ENCODE data around the gene HGS.

HGS gene

GRCh38 chr17:81691196-81691595 lies 7.4 kb downstream of the HGS start:
- ChIA-PET CTCF (no interaction called here), POLR2A (interaction anchor here (3.2 kb wide), 1 partner anchor 11 kb away, joined by 22 read pairs; the partner anchor contains the start of gene MRPL12)
- no peak for DNase-seq (ENCODE audit: extremely low spot score)
- TF ChIP-seq L3MBTL2 (conservative IDR thresholded peaks at IDR 0.05) (no peak), ELF4 (IDR thresholded peaks at IDR 0.05) (no peak), CTBP1 (IDR thresholded peaks at IDR 0.05; ENCODE audit: borderline replicate concordance) (no peak), LEF1 (IDR thresholded peaks at IDR 0.05; ENCODE audit: borderline replicate concordance) (no peak), ARNT (IDR thresholded peaks at IDR 0.05) (no peak), SP1 (IDR thresholded peaks at IDR 0.05) (no peak), HDGF (IDR thresholded peaks at IDR 0.05; ENCODE audit: borderline replicate concordance) (no peak), NFRKB (IDR thresholded peaks at IDR 0.05) (no peak)

GRCh38 chr17:81691608-81692007 lies 7.8 kb downstream of the HGS start:
- DNase-seq (ENCODE audit: extremely low spot score) = no peak
- POLR2A ChIA-PET = interaction anchor here (3.2 kb wide), 1 partner anchor 11 kb away, joined by 22 read pairs; the partner anchor contains the start of gene MRPL12
- CTCF ChIA-PET = no interaction called here
- TF ChIP-seq LEF1 (IDR thresholded peaks at IDR 0.05; ENCODE audit: borderline replicate concordance) (no peak), CTBP1 (IDR thresholded peaks at IDR 0.05; ENCODE audit: borderline replicate concordance) (no peak), SUZ12 (IDR thresholded peaks at IDR 0.05) (no peak), ZNF384 (IDR thresholded peaks at IDR 0.05) (no peak), ARNT (IDR thresholded peaks at IDR 0.05) (no peak), L3MBTL2 (conservative IDR thresholded peaks at IDR 0.05) (no peak), FOXK2 (IDR thresholded peaks at IDR 0.05) (no peak), ELF4 (IDR thresholded peaks at IDR 0.05) (no peak), SP1 (IDR thresholded peaks at IDR 0.05) (no peak), NFRKB (IDR thresholded peaks at IDR 0.05) (no peak), TARDBP (IDR thresholded peaks at IDR 0.05) (no peak), FOXM1 (IDR thresholded peaks at IDR 0.05; ENCODE audit: borderline replicate concordance) (no peak), HDGF (IDR thresholded peaks at IDR 0.05; ENCODE audit: borderline replicate concordance) (no peak), PKNOX1 (IDR thresholded peaks at IDR 0.05) (no peak), BHLHE40 (IDR thresholded peaks at IDR 0.05; ENCODE audit: borderline replicate concordance) (no peak), FOXA1 (IDR thresholded peaks at IDR 0.05) (no peak)

DNA sequence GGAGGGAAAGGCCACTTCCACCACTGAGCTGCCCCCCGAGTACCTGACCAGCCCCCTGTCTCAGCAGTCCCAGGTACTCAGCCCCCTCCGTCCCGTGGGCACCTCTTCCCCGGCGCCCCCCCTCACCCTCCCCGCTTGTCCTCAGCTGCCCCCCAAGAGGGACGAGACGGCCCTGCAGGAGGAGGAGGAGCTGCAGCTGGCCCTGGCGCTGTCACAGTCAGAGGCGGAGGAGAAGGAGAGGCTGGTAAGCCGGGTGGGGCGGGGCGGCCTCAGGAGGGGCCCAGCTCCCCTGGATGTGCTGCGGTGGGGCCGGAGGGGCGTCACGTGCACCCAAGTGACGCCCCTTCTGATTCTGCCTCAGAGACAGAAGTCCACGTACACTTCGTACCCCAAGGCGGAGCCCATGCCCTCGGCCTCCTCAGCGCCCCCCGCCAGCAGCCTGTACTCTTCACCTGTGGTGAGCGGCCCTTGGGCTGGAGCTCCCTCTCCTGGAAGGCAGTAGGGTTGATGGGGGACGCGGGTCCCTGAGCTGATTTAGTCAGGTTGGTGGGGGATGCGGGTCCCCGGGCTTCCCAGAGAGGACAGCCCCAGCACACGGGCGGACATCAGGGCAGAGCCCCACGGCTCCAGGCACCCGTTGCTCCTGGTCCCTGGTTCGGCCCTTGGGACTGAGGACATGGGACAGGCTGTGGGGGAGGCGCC lies 9.8 kb downstream of the HGS start:
- CTCF ChIA-PET = interaction anchor here (0.7 kb wide), 1 partner anchor 29 kb away, joined by 3 read pairs; no protein-coding TSS in a partner anchor
- TF ChIP-seq ELF4 (IDR thresholded peaks at IDR 0.05) (no peak), LEF1 (IDR thresholded peaks at IDR 0.05; ENCODE audit: borderline replicate concordance) (no peak), L3MBTL2 (conservative IDR thresholded peaks at IDR 0.05) (no peak), NFRKB (IDR thresholded peaks at IDR 0.05) (no peak), PKNOX1 (IDR thresholded peaks at IDR 0.05) (no peak), SP1 (IDR thresholded peaks at IDR 0.05) (no peak), FOXA1 (IDR thresholded peaks at IDR 0.05) (no peak), SUZ12 (IDR thresholded peaks at IDR 0.05) (no peak), FOXK2 (IDR thresholded peaks at IDR 0.05) (no peak)
- POLR2A ChIA-PET = interaction anchor here (1.2 to 1.9 kb wide), 3 partner anchors 9 to 17 kb away, joined by 4 to 12 read pairs (median 10); partner anchors contain the start of genes ARL16, HGS and MRPL12
- DNase-seq (ENCODE audit: extremely low spot score) = peak; percentile 34

- no peak for DNase-seq (ENCODE audit: extremely low spot score)
- ChIA-PET CTCF (no interaction called here), POLR2A (interaction anchor here (2.1 to 2.3 kb wide), 2 partner anchors 10 to 15 kb away, joined by 9 to 24 read pairs; partner anchors contain the start of genes ARL16 and HGS)
- TF ChIP-seq PKNOX1 (IDR thresholded peaks at IDR 0.05) (no peak), FOXA1 (IDR thresholded peaks at IDR 0.05) (no peak), TARDBP (IDR thresholded peaks at IDR 0.05) (no peak), ZNF384 (IDR thresholded peaks at IDR 0.05) (no peak), SUZ12 (IDR thresholded peaks at IDR 0.05) (no peak), HDGF (IDR thresholded peaks at IDR 0.05; ENCODE audit: borderline replicate concordance) (no peak), SP1 (IDR thresholded peaks at IDR 0.05) (no peak), NFRKB (IDR thresholded peaks at IDR 0.05) (no peak), BHLHE40 (IDR thresholded peaks at IDR 0.05; ENCODE audit: borderline replicate concordance) (no peak), CTBP1 (IDR thresholded peaks at IDR 0.05; ENCODE audit: borderline replicate concordance) (no peak), FOXM1 (IDR thresholded peaks at IDR 0.05; ENCODE audit: borderline replicate concordance) (no peak), ELF4 (IDR thresholded peaks at IDR 0.05) (no peak), ARNT (IDR thresholded peaks at IDR 0.05) (no peak), LEF1 (IDR thresholded peaks at IDR 0.05; ENCODE audit: borderline replicate concordance) (no peak), FOXK2 (IDR thresholded peaks at IDR 0.05) (no peak)
Observed at GRCh38 chr17:81694810-81695209, 11.0 kb downstream of the HGS start.

GRCh38 chr17:81695211-81695610 lies 11.4 kb downstream of the HGS start:
- TF ChIP-seq BHLHE40 (IDR thresholded peaks at IDR 0.05; ENCODE audit: borderline replicate concordance) (no peak), ZNF384 (IDR thresholded peaks at IDR 0.05) (no peak), FOXK2 (IDR thresholded peaks at IDR 0.05) (no peak), PKNOX1 (IDR thresholded peaks at IDR 0.05) (no peak), TARDBP (IDR thresholded peaks at IDR 0.05) (no peak), ARNT (IDR thresholded peaks at IDR 0.05) (no peak), SP1 (IDR thresholded peaks at IDR 0.05) (no peak), L3MBTL2 (conservative IDR thresholded peaks at IDR 0.05) (no peak), CTBP1 (IDR thresholded peaks at IDR 0.05; ENCODE audit: borderline replicate concordance) (no peak), HDGF (IDR thresholded peaks at IDR 0.05; ENCODE audit: borderline replicate concordance) (no peak), FOXA1 (IDR thresholded peaks at IDR 0.05) (no peak), NFRKB (IDR thresholded peaks at IDR 0.05) (no peak), FOXM1 (IDR thresholded peaks at IDR 0.05; ENCODE audit: borderline replicate concordance) (no peak), ELF4 (IDR thresholded peaks at IDR 0.05) (no peak), LEF1 (IDR thresholded peaks at IDR 0.05; ENCODE audit: borderline replicate concordance) (no peak), SUZ12 (IDR thresholded peaks at IDR 0.05) (no peak)
- CTCF ChIA-PET = no interaction called here
- no peak for DNase-seq (ENCODE audit: extremely low spot score)
- POLR2A ChIA-PET = interaction anchor here (2.1 to 2.3 kb wide), 2 partner anchors 11 to 14 kb away, joined by 9 to 24 read pairs; partner anchors contain the start of genes ARL16 and HGS
